Measurements from ENCODE around the gene EVX1.

EVX1 gene

GRCh38 chr7:27249724-27250556 is 7.3 kb downstream of the EVX1 start:
- no peak for DNase-seq (ENCODE audit: low read depth in 4 of 4, low spot score in 1 of 4)

GRCh38 chr7:27250557-27251070 is 8.0 kb downstream of the EVX1 start:
- DNase-seq (ENCODE audit: low read depth in 4 of 4, low spot score in 1 of 4), result no peak

- DNase-seq (ENCODE audit: low read depth in 4 of 4, low spot score in 1 of 4), result no peak
These were observed 8.6 kb downstream of the EVX1 start for GRCh38 chr7:27251136-27251651.

GRCh38 chr7:27251652-27252590 is 9.3 kb downstream of the EVX1 start:
- no peak for DNase-seq (ENCODE audit: low read depth in 4 of 4, low spot score in 1 of 4)

- no peak for DNase-seq (ENCODE audit: low read depth in 4 of 4, low spot score in 1 of 4)
These were observed 12.0 kb downstream of the EVX1 start for GRCh38 chr7:27254625-27255024.

- no peak for DNase-seq (ENCODE audit: low read depth in 4 of 4, low spot score in 1 of 4)
These were observed 17.6 kb downstream of the EVX1 start for GRCh38 chr7:27260211-27260610.

GRCh38 chr7:27262121-27262520 is 19.5 kb downstream of the EVX1 start:
- no peak for DNase-seq (ENCODE audit: low read depth in 4 of 4, low spot score in 1 of 4)

GRCh38 chr7:27263781-27264180 is 21.2 kb downstream of the EVX1 start:
- no peak for DNase-seq (ENCODE audit: low read depth in 4 of 4, low spot score in 1 of 4)

- DNase-seq (ENCODE audit: low read depth in 4 of 4, low spot score in 1 of 4), result no peak
These were observed 26.9 kb downstream of the EVX1 start for GRCh38 chr7:27269455-27269854.

- no peak for DNase-seq (ENCODE audit: low read depth in 4 of 4, low spot score in 1 of 4)
These were observed 28.8 kb downstream of the EVX1 start for GRCh38 chr7:27271384-27271783.

- no peak for DNase-seq (ENCODE audit: low read depth in 4 of 4, low spot score in 1 of 4)
These were observed 35.0 kb downstream of the EVX1 start for GRCh38 chr7:27277628-27278027.

GRCh38 chr7:27283558-27283957 is 41.0 kb downstream of the EVX1 start:
- DNase-seq (ENCODE audit: low read depth in 4 of 4, low spot score in 1 of 4), result no peak

- no peak for DNase-seq (ENCODE audit: low read depth in 4 of 4, low spot score in 1 of 4)
These were observed 52.6 kb downstream of the EVX1 start for GRCh38 chr7:27295236-27295635.

GRCh38 chr7:27297356-27297755 is 54.8 kb downstream of the EVX1 start:
- no peak for DNase-seq (ENCODE audit: low read depth in 4 of 4, low spot score in 1 of 4)

Data from stimulated activated CD4-positive, alpha-beta T cell treated with anti-CD3 and anti-CD28 coated beads, Interleukin-1b, Interleukin-23, amount 100 ng/mL, for 24 hours (primary cell).